HG02852 (cell line): ENCODE data around the gene NEDD4L.

Experiments used
- ATAC-seq: cut with Tn5 transposase; IDR thresholded peaks from one replicate; pipeline ENCODE4 v1.9.1; 2021; ENCODE audit warnings: mild to moderate bottlenecking, moderate library complexity; ENCODE audit not compliant: unreplicated experiment

NEDD4L gene

DNA sequence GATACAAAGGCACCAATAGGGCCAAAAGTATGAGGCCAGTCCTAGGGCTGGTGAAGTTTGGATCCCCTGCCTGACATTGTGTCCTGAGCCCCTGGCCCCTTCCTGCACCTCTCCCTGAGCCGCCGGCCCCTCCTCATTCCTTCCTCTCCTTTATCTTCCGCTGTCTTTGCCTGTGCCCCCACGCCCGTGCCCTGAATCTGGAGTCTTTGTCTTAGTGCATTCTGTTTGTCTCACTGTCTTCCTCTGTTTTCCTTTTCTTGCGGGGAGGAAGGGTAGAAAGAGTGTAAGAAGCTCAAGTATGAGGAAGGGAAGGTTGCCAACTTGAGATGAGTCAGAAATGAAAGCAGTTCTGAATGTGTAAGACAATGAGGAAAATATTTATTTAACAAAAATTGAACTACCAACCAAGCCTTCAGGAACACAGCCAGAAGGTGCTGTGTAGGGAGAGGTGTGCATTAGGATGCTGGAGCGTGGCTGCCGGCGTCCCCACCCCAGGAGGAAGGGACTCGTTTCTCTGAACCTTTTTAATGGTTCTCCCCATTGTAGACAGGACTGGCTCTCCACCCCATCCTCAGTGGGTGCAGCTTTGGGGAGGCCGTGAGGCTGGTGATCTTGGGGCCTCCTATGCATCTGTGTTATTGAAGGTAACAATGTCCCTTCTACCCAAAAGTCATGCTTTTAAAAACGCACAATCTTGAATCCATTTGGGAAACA, 133.1 kb downstream of the NEDD4L start:
- ATAC-seq, result no peak

DNA sequence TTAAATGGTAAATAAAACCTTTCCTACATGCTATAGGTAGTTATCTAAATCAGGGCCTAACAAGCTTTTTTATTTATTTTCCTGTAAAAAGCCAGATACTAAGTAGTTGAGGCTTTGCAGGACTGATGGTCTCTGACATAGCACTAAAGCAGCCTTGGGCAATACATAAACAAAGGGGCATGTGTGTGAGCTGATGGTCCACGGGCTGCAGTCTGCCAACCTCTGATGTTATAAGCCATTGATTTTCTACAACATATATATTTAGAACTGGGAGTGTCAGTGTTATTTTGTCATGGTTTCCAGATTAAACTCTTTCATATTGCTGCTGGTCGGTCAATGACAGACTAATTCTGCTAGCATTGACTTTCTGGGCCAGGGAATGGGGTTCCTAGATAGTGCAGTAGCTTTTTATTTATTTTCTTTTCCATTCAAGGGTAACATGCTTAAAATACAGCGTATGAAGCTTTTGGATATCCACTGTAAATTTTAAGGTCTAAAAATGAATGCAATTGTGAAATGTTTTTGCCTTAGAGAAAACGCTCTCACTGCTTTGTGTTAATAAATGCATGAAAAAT, 134.0 kb downstream of the NEDD4L start:
- ATAC-seq, result no peak

DNA sequence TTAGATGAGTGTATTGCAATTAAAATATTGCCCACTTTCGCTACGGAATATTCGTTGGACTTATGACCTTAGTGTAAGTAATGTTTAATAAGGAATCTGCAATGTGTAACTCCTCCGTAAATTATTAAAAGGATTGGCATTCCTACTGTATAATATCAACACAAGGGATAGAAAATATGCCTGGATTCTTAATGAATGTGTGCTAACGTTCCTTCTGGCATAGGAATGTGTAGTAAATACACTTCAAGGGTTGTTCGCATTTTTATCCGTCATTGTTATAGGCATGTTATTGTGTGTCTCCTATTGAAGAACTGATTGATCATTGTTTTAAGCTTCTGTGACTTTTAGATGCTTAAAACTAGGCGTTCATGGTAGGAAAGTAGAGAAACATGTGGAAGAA, 134.5 kb downstream of the NEDD4L start:
- ATAC-seq, result no peak

DNA sequence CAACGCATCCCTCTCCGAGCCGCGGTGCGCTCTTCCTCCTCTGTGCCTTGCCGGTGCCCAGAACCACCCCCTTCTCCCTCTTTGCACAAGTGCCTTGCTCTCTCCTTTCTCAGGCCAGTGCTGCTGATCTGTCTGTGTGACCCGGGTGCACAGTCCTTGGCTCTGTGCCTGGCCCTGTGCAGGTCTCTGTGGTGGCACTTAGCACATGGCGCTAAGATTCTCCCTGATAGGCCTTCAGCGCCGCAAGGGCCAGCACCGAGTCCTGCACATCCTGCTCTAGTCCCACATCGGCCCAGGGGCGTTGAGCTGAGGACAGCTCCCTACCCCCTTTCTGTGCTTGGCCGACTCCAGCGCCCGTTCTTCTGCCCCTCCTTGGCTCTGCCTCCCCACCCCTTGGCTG, 136.1 kb downstream of the NEDD4L start:
- ATAC-seq, result no peak

DNA sequence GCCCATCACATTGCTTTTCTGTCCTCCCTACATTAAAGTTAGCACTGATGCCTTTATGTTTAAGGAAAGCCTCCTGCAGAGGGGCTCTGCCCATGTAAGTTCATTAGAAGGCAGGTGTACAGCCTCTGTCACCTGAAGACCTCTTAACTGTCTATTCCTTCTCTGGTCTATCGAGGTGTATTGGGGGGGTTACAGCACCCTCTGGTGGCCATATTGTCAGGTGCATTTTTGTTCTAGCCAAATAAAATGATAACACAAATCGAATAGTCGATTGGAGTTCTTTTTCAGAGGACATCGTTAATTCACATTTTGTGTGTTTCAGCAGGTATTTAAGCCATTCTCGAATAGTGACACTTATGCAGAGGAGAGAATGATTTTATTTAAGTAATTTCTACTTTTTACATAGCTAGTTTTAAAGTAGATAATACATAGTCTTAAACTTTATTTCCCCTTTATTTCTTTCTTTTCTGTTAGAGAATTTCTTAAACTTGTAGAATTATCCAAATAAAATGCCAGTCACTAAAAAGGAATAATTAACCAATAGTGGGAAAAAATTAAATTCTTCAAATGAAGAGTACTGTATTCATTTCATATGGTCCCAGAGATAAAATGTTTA, 136.8 kb downstream of the NEDD4L start:
- ATAC-seq, result no peak

DNA sequence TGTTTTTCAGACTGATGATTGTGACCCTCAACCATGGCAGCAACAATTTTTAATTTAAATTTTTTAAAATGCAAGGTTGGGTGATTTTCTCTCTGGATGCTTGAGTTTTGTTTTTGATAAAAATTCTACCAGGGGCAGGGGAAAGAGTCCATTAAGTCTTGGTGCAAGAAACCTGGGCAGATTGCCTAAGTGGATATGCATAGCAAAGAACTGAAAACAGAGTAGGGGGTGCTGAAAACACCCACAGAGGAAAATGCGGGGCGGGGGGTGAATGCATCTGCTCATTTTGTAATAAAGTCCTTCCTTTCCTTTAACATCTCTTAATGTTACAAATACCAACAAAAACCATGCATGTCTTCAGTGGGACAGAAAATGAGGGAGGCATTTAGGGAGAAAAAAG, 138.0 kb downstream of the NEDD4L start:
- no peak for ATAC-seq

DNA sequence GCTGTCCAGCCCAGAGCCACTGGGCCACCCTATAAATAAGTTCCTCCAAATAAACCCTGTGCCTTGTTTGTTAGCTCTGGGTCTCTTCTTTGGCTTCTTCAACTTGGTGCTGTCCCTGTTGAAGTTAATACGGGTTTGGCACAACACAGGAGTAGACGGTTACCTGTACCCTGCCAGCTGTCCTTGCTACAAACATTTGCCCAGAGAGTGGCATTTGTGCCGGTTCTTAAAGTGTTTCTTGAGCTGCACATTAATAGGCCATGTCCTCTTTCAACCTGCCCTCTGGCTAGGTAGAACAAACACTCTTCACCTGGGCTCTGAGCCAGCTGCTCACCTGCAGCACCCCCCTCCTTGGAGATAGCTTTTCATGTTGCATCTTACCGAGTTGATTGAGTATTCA, 139.2 kb downstream of the NEDD4L start:
- ATAC-seq, result no peak

DNA sequence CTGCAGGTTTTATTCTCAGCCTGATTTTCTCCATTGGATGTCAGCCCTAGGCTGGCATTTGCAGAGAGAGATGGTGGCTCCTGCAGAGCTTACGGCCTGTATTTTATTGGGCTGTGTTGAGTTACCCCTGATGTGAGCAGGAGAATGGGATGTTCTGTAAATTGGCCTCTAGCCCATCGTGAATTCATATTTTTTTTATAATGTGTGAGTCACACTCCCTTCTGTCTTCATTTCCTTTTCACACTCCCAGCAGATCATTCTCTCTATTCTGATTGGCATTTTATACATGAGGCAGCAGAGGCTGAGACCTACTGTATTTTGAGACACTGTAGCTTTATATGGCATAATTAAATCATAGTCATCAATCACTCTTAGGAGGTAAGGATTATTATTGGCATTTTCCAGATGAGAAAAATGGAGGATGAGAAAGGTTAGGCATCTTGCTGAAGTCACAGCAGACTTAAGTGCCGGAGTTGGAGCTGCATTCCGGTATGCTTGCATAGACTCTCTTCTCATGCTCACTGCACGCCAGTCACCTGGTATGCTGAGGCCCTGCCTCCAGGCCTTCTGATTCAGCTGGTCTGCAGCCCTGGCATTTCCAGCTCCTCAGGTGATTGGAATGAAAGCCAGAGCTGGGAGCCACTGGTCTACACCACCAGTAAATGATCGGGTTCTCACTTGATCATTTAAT, 142.4 kb downstream of the NEDD4L start:
- no peak for ATAC-seq

DNA sequence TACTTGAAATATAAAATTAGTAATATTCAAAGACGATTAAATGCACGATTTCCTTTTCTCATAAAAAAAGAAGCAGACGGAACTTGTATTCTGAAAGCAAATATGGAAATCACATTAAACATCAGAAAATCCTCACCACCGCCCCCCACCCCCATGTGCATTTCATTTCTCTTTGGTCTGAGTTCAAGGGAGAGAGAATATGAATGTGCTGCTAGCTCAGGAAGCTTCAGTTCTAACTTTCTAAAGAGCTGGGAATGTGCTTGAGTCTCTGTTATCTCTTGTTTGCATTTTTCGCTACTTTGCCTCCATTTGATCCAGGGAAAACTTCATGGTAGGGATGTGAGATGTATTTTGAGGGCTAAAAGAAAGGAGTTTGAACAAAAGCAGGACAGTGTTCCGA, 143.6 kb downstream of the NEDD4L start:
- ATAC-seq, result no peak

DNA sequence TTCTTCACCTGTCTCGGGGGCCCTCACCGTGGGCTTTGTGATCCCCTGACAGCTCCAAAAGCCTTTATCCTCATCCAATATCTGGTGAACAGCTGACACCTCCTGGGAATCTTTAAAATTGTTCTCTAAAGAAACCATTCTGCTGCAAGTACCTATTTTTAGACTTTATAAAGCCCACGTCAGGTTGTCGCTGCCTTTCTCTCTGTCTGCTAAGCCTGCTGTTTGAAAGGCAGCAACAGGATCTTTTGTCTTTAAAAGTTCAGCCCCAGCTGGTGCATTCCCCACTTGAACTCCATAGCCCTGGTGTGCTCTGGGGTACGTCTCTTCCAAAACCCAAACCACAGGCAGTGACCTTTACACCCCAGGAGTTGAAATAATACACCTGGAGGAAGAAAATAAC, 145.0 kb downstream of the NEDD4L start:
- no peak for ATAC-seq

DNA sequence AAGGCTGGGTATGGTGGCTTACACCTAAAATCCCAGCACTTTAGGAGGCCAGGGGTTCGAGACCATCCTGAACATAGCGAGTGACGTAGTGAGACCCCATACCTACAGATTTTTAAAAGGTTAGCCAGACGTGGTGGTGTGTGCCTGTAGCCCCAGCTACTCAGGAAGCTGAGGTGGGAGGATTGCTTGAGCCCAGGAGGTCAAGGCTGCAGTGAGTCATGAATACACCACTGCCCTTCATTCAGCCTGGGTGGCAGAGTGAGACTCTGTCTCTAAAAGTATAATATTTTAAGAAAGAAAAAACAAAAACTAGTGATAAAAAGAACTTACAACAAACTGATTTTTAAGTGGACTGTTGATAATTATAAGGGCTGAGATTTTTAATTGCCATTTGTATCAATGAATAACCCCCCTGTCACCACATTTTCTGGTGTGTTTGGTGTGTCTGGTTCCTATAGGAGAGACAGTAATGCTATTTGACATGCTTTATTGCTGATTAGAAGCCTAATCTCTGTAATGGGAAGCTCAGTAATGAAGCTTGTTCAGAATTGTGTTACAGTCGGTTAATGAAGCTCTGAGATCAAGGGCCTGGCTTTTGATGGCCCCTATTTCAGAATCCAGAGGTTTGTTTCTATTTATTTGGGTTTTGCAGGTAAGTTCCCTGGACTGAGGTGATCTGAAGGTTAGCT, 147.0 kb downstream of the NEDD4L start:
- no peak for ATAC-seq

DNA sequence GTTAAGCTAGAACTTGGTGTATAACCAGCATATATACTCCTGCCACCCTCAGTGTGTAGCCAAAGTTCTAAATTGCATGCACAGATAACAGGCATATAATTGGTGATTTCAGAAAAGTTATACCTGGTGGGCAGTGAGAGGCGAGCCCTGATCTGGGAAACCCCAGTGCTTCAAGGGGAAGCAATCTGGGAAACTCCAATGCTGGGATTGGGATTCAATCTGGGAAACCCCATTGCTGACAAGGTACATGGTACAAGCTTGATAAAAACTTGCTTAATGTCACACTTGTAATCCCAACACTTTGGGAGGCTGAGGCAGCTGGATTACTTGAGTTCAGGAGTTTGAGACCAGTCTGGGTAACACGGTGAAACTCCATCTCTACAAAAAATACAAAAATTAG, 147.6 kb downstream of the NEDD4L start:
- ATAC-seq, result no peak

DNA sequence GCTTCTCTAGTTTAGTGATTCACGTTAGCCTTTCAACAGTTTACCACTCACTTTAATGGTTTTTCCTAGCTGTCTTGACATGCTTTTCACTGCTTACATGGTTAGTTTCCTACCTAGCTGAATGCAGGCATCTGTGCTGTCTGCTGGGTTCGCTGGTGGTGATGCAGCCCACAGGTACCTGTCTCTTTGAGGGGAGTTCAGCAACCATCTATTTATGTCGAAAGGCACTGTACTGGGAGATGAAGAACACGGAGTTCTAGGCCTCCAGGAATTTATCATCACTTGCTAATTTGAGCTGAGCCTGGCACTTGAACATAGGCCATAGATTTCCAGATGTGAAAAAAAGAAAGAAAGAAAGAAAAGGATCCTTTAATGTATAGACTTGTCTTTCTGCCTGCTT, 148.5 kb downstream of the NEDD4L start:
- no peak for ATAC-seq

DNA sequence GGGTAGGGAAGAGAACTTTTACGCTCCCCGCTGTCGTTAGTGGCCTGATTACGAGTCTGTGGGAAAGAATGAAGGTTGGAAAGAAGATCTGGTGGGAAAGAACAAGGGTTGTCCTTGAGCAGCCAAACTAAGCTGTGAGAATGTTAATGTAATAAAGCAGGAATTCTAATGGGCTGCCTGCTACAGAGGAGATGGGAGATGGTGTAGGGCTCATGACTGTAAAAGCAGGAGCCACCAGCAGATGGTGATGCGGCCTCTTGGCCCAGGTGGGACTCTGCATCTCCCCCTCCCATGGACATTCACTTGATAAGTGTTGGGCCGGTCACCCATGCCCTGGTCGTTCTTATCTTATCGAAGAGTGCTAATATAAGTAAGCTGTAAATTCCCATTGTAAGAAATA, 150.0 kb downstream of the NEDD4L start:
- no peak for ATAC-seq

DNA sequence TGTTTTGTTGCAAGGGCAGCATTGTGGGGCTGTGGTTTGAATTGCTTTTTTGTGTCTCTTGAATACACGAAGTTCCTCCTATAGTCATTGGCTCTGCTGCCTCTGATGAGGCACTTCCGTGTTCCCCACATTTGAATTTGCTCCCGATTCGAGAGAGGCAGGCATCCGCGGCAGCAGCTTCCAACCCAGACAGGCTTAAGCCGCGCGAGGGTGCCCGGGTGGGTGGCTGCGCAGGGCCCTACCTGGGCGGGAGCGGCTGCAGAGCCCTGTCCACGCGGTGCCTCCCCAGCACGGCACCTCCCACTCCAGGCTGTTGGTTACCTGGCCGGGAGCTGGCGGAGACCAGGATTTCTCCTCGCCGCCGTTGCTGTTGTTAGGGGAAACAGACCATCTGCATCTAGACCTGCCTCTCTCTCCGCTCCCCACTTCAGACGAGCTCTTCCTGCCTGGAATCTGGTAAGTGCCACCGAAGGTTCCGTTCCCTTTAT, 151.3 kb downstream of the NEDD4L start:
- no peak for ATAC-seq

DNA sequence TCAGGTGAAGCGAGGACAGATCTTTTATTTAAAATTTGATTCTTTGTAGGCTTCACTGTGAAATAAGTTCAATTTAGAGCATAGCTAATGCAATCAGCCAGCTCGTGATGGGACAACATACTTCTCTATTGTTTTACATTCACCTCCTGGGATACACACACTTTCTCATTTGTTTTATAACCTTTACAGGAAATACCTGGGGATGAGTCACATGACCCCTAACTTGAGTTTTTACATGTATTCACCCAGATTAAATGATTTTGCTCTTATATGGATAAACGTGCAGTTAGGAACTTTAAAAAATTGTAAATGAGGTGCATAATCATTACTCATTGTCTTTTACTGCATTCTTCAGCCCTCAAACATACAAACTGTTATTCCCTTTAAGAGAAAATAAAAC, 152.1 kb downstream of the NEDD4L start:
- no peak for ATAC-seq

DNA sequence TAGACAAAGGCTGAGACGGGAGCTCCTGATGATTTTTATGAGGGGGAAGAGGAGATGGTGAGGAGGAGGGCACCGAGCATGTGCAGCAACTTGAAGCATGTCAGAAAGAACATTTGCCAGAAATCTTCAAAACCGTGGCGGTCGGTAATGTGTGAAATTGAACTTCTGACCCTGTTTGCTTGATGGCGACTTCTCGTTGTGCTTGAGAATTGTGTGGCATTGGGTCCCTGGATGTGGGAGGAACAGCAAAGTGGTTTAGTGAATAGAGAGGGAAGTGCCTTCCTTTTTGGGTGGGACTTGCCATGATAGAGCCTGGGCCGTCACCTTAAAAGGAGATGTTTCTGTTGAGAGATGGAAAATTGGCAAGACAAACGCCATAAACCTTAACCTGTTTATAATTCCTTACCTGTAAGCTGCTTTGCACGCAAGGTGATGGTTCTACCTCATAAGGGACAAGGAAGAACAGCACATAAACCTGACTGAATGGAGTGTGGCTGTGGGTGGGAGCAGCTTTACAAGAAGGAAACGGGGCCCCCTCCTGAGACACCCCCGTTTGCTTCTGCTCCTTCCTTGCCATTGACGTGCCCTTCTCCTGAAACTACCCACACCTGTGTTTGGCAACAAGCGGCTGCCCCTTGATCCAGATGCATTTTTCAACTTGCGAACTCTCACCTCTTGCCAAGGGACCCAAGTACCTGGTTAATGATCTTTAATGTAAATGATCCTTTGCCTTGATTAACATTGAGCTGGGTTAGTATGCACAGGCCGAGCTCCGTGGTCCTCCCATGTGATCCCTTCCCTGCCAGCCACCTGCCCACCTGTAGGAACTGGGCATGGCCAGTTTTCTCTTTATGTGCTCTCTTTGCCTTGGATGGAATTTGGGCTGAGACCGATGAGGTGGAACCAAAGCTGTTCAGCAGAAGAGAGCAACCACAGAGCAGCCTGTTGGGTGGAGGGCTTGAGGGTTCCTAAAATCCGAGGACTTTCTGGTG, 153.2 kb downstream of the NEDD4L start:
- ATAC-seq, result no peak

DNA sequence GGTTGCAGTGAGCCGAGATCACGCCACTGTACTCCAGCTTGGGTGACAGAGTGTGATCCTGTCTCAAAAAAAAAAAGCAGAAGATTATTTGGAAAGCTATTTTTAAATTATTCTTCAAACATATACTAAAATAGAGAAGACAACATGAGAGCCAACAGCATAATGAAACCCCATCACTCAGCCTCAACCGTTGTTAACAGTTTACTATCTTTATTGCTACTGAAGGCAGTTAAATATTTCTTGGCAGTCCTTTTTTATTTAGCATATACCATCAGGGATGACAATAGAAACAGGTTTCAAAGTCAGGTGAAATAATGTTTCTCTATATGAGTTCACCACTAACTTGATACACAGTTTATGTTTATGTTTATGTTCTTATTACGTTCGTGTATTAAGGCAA, 157.2 kb downstream of the NEDD4L start:
- no peak for ATAC-seq

DNA sequence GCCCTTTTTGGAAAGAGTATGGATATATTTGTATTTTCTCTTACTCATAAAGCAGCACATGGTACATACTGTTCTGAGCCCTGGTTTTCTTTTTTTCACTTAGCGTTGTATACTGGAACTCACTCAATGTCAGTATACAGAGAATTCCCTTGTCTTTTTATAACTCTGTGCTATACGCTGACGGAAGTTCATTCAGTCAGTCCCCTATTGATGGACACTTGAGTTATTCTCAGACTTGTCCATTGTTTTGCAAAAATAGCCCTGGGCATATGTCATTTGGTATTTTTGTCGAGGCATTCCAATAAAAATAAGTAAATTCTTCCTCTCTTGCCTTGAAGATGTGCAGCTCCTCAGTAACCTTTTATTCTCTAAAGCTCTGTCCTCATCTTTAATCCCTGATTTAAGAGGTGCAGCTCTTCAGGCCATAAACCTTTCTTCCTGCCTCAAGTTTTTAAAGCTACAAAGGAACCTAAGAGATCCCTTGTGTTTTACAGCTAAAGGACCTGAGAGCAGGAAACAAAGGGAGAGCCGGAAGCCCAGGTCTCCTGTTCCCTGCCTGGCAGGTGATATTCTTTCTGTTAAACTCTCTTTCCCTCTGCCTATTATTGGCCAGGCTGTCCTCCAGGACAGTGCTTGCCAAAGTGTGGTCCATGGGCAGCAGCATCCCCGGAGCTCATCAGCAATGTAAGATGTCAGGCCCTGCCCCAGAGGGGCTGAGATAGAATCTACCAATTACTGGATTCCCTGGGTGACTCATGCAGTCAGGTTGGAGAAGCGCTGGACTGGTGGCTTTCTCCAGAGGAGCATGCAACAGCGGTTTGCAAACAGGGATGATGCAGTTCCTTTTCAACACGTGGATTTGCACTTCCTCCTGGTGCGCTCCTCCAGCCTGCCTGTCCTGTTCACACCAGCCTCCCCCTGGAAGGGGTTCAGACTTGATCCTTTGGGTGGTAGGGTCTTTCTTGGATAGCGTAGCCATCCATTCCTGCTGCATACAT, 158.0 kb downstream of the NEDD4L start:
- no peak for ATAC-seq
